Cardiac fibroblast (primary cell): Measurements from ENCODE around the gene NLRC5.

Experiments used
- DNase-seq, 2 donors: peaks; one replicate each; pipeline versions ENCODE4 v3.0.0 to v3.0.0-alpha.2; 2010; ENCODE audit warnings: low read depth in 2 of 2
- H3K4me3 ChIP-seq, 2 donors: replicated peaks in 1 of 2; 1 replicate in 1 of 2; 2 replicates in 1 of 2; pipeline ENCODE4 v1.5.1; 2011; ENCODE audit warnings: low read depth in 2 of 2, low read length in 2 of 2, mild to moderate bottlenecking in 2 of 2, moderate library complexity in 1 of 2
- TF ChIP-seq, protein P1 (sequence below): IDR thresholded peaks from one replicate; pipeline ENCODE4 v1.5.1; 2011; ENCODE audit warnings: low read depth, mild to moderate bottlenecking, low read length, inconsistent platforms

Gene NLRC5

DNA sequence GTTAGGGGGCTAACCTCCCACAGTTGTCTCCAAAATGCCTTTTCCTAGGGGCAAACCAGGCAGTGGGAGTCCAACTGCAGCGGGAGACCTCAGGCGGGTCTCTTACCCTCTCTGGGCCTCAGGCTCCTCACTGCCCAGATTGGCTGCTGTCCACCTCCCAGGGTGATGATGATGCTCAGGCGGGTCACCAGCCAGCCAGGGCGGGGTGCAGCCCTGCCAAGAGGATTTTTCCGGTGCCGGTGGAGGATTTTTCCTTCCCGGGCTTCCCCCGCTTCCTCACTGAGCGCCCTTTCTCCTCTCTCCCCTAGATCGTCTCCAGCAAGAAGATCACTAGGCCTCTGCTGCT is 125.8 kb downstream of the NLRC5 start:
- H3K4me3 ChIP-seq = no peak overlapping the region
- DNase-seq = peak; percentile 17 to 52
- TF ChIP-seq, protein P1, sequence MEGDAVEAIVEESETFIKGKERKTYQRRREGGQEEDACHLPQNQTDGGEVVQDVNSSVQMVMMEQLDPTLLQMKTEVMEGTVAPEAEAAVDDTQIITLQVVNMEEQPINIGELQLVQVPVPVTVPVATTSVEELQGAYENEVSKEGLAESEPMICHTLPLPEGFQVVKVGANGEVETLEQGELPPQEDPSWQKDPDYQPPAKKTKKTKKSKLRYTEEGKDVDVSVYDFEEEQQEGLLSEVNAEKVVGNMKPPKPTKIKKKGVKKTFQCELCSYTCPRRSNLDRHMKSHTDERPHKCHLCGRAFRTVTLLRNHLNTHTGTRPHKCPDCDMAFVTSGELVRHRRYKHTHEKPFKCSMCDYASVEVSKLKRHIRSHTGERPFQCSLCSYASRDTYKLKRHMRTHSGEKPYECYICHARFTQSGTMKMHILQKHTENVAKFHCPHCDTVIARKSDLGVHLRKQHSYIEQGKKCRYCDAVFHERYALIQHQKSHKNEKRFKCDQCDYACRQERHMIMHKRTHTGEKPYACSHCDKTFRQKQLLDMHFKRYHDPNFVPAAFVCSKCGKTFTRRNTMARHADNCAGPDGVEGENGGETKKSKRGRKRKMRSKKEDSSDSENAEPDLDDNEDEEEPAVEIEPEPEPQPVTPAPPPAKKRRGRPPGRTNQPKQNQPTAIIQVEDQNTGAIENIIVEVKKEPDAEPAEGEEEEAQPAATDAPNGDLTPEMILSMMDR = no peak

DNA sequence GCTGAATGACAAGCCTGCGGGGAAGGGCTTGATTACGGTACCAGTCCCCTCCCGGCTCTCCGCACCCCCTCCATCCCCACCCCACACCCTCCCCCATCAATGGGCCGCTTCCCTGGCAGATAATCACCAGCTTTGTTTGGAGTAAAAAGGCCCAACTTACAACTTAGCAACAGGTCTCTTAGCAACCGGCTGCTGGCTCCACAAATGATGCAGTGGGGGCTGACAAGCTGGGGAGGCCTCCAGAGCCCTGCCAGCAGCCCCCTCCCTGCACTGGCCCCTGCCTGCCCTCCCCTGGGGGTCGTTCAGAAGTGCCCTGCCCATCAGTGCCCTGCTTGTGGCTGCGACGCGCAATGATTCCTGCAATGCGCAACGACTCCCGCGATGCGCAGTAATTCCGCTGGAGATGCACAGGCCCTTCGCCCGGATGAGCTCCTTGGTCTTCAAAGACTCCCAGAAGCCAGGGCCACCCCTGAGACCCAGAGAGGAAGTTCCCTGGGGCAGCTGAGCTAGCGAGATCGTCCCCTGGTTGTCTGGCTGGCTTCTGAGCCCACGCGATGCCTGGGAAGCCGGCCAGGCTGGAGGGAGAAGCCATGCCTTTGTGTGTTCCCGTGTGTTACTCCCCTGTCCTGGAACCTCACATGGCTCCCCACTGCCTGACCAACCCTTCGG is 126.3 kb downstream of the NLRC5 start:
- no peak overlapping the region for H3K4me3 ChIP-seq
- DNase-seq = peak; percentile 46 to 75
- TF ChIP-seq, protein P1 = no peak

DNA sequence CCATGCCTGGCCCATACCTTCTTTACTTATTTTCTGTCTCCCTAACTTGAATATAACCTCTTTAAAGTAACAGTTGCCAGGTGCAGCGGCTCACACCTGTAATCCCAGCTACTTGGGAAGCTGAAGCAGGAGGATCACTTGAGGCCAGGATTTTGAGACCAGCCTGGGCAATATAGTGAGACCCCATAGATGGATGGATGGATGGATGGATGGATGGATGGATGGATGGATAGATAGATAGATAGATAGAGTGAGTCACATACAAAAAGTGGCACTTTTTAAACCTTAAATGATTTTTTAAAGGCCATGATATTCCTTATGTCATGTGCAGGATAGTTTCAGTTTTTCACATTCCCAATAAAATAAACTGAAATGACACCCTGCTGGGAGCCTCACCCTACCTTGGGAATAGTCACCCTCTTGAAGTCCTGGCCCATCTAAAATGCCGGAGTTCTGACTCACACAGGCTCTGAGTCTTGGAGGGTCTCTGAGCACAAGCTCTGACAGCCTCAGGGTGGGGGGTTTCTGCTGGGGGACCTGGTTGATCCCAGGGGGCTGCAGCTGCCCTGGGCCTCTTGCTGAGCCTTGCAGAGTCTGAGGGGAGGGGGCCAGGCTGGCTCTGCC is 129.2 kb downstream of the NLRC5 start:
- no peak overlapping the region for H3K4me3 ChIP-seq
- TF ChIP-seq, protein P1 = no peak
- DNase-seq = no peak

DNA sequence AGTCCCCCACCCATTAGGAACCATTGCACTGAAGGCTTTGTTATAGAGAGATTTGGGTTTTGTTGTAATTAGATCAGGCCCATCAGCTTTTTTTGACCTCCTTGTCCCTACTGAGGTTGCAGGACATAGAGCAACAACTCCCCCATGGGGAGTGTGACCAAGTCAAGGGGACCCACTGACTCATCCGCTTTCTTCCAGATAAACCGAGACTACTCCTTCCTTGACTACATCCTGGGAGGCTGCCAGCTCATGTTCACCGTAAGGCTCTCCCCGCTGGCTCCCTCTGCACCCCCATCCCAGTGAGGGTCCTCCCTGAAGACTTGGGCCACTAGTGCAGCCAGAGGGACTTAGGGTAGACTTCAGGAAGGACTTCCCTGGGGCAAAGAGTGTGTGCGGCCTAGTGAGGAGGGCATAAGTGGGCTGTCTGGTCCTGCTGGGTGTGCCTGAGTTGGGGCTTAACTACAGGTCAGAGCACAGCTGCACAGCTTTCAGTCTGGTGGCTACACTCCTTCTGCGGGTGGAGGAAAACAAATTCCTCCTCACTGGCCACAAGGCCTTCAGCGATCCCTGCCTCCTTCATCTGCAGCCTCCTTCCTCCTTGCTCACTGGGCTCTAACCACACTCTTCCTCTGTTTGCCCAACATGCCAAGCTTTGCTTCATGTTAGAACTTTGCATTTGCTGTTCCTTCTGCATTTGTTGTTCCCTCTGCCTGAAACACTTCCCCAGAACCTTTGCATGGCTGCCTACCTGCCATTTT is 134.0 kb downstream of the NLRC5 start:
- H3K4me3 ChIP-seq = no peak overlapping the region
- TF ChIP-seq, protein P1 = no peak
- DNase-seq = no peak

DNA sequence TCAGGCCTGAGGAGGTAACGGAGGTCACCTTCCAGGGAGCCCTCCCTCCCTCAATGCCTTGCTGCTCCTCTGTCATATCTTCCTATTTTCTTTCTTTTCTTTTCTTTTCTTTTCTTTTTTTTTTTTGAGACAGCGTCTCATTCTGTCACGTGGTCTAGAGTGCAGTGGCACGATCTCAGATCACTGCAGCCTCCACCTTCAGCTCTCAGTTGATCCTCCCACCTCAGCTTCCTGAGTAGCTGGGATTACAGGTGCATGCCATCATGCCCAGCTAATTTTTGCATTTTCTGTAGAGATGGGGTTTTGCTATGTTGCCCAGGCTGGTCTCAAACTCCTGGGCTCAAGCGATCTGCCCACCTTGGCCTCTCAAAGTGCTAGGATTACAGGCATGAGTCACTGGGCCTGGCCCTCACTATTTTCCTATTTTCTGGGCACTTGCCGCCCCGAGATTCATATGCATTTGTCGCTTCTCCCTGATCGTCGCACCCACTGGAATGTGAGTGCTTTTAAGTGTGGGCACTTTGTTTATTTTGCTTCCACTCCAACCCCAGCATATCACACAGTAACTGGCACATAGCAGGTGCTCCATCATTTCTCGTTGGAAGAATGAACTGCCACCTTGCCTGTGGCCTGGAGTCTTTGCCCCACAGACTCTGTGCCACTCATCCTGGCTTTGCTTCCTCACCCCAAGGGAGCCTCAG is 134.8 kb downstream of the NLRC5 start:
- no peak for DNase-seq
- no peak overlapping the region for H3K4me3 ChIP-seq
- TF ChIP-seq, protein P1 = no peak

DNA sequence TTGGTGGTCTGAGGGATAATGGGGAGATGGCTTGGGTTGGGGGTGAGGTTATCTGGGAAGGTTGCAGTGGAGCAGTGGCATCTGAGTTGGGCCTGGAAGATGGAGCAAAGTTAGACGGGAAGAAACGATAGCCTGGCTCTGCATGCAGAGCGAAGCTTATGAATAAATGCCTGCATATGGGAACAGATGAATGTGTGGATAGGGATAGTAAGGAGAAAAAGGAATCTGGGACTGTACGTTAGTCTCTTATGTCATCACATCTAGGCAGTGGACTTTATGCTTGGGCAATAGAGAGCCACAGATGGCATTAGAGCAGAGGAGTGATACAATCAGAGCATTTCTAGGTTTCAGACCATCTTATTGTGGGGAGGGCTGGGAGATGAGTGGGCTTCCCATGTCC is 136.0 kb downstream of the NLRC5 start:
- no peak overlapping the region for H3K4me3 ChIP-seq
- TF ChIP-seq, protein P1 = no peak
- DNase-seq = no peak
